ENCODE measurements around the gene PRR15L. TPM values are rescaled to one million over a fixed set of nuclear protein-coding genes. Genes with fewer than 3 reads are reported as not detected.

The PRR15L gene
- total RNA-seq, 1 donor from 2014 or later: 2.2 TPM

DNA sequence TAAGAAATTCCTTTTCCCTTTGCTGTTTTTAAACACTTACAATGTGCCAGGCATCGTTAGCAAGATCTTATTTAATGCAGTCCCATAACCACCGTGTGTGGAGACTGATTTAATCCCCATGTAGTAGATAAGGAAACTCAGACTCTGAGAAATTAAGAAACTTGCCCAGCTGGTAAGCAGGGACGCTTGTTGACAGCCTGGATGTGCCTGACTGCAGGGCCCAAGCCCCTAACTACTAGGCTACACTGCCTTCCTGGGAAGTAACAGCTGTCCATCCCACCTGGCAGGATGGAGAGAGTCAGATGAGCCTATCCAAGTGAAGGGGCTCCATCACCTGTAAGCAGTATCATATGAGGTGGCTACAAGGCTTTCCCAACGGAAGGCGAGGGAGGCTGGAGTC is 36.3 kb upstream of the PRR15L start:
- no peaks in the 10 kb centered on the region for H3K36me3 ChIP-seq
- no peak overlapping the region for H3K4me3 ChIP-seq
- intact Hi-C loops (cut with DNase I): no loop called here
- no peaks in the 10 kb centered on the region for H3K9me3 ChIP-seq
- TF ChIP-seq, protein P1, sequence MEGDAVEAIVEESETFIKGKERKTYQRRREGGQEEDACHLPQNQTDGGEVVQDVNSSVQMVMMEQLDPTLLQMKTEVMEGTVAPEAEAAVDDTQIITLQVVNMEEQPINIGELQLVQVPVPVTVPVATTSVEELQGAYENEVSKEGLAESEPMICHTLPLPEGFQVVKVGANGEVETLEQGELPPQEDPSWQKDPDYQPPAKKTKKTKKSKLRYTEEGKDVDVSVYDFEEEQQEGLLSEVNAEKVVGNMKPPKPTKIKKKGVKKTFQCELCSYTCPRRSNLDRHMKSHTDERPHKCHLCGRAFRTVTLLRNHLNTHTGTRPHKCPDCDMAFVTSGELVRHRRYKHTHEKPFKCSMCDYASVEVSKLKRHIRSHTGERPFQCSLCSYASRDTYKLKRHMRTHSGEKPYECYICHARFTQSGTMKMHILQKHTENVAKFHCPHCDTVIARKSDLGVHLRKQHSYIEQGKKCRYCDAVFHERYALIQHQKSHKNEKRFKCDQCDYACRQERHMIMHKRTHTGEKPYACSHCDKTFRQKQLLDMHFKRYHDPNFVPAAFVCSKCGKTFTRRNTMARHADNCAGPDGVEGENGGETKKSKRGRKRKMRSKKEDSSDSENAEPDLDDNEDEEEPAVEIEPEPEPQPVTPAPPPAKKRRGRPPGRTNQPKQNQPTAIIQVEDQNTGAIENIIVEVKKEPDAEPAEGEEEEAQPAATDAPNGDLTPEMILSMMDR (IDR thresholded peaks at IDR 0.05): no peak
- TF ChIP-seq POLR2AphosphoS5 (IDR thresholded peaks at IDR 0.05; ENCODE audit: insufficient read depth in 1 of 2, low read depth in 1 of 2) (no peak), POLR2A (IDR thresholded peaks at IDR 0.05) (no peak)
- no peaks in the 10 kb centered on the region for H3K27me3 ChIP-seq
- no peak overlapping the region for H3K27ac ChIP-seq
- DNase-seq (ENCODE audit: extremely low spot score in 2 of 2): no peak
- no peaks in the 10 kb centered on the region for H3K4me1 ChIP-seq

DNA sequence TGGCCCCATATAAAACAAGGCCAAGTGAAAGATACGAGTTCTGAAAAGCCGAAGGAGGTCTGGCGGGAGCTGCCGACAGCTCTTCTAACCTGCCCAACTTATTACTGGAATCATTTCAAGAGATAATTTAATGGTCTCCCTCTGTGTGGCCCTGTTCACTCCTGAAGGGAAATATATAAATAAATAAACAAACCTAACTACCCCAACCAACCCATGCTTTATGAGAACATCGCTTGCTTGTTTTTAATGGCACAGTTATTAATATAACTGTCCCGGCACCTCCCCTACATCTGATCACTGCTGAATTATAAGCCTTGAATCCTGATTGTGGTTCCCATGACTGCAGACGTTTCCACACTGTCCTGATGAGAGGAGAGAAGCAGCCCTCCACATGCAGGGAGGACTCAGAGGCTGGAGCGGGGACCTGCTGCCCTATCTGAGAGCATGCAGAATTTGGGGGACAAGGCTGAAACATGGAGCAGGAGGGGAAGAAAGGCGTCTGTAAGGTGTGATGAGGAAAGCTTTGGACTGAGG is 35.4 kb upstream of the PRR15L start:
- H3K4me1 ChIP-seq: no peaks in the 10 kb centered on the region
- TF ChIP-seq, protein P1 (IDR thresholded peaks at IDR 0.05): no peak
- TF ChIP-seq POLR2A (IDR thresholded peaks at IDR 0.05) (no peak), POLR2AphosphoS5 (IDR thresholded peaks at IDR 0.05; ENCODE audit: insufficient read depth in 1 of 2, low read depth in 1 of 2) (no peak)
- no peaks in the 10 kb centered on the region for H3K36me3 ChIP-seq
- intact Hi-C loops (cut with DNase I): no loop called here
- DNase-seq (ENCODE audit: extremely low spot score in 2 of 2): no peak
- H3K4me3 ChIP-seq: no peak overlapping the region
- H3K27me3 ChIP-seq: no peaks in the 10 kb centered on the region
- no peak overlapping the region for H3K27ac ChIP-seq
- H3K9me3 ChIP-seq: no peaks in the 10 kb centered on the region

DNA sequence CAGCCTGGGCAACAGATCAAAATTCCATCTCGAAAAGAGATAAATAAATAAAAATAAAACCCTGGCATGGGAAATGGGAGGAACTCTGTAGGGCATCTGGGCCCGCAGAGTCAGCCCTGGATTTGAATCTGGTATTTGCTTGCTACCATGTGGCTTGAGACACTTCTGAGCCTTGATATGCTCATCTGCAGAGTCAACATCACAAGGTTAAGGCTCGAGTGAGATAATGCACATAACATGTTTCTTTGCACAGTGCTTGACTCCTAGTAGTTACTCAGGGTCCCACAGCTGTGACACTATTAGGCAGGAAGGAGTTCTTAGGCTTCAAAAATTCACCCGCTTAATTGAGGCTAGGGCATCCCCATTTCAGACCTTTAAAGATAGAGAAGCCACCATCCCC is 34.5 kb upstream of the PRR15L start:
- H3K9me3 ChIP-seq: no peaks in the 10 kb centered on the region
- intact Hi-C loops (cut with DNase I): no loop called here
- TF ChIP-seq POLR2A (IDR thresholded peaks at IDR 0.05): no peak
- TF ChIP-seq, protein P1 (IDR thresholded peaks at IDR 0.05): no peak
- no peak for TF ChIP-seq POLR2AphosphoS5 (IDR thresholded peaks at IDR 0.05; ENCODE audit: insufficient read depth in 1 of 2, low read depth in 1 of 2)
- H3K27me3 ChIP-seq: no peaks in the 10 kb centered on the region
- no peak overlapping the region for H3K4me3 ChIP-seq
- H3K27ac ChIP-seq: no peak overlapping the region
- H3K36me3 ChIP-seq: no peaks in the 10 kb centered on the region
- DNase-seq (ENCODE audit: extremely low spot score in 2 of 2): no peak
- H3K4me1 ChIP-seq: peaks cover 7% of the 10 kb centered on the region

DNA sequence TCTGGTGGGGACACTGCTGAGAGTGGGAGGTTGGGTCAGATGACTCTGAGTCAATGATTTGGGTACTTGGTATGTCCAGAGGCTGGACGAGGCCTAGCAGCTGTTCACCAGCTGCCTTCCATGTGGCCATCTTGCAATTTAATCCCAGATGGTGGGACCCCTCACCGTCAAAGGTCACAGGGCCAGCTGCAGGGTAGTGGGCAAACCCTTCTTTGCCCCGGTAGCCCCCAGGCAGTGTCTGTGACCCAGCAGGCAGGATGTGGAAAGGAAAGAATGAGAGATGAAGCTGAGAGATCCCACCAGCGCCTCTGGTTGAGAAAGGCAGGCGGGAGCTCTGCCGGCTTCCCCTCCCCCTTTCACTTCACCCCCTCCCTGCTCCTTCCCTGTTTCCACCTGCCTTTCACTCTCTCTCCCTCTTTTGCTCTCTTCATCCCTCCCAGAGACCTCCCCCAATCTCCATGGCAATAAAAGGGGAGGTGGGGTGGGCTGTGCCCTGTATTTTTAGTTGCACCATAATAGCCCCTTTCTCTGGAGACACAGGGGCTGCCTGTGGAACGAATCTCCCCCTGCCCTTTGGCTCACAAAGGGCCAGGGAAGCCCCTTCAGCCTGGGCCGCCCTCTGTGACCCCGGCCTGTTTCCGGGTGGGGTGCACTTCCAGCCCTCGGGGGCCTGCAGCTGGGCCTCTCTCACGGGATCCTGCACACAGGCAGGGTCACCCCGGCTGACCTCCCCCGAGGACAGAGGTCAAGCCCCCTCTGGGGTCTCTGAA is 33.5 kb upstream of the PRR15L start:
- intact Hi-C loops (cut with DNase I): no loop called here
- H3K4me3 ChIP-seq: no peak overlapping the region

More for the DNA sequence above, 33.5 kb upstream of the PRR15L start:
- Histone ChIP-seq H3K27ac (no peak overlapping the region), H3K4me1 (peaks cover 7% of the 10 kb centered on the region), H3K36me3 (no peaks in the 10 kb centered on the region), H3K9me3 (no peaks in the 10 kb centered on the region), H3K27me3 (no peaks in the 10 kb centered on the region)
- DNase-seq (ENCODE audit: extremely low spot score in 2 of 2): no peak
- TF ChIP-seq, protein P1 (IDR thresholded peaks at IDR 0.05): no peak
- TF ChIP-seq POLR2AphosphoS5 (IDR thresholded peaks at IDR 0.05; ENCODE audit: insufficient read depth in 1 of 2, low read depth in 1 of 2) (no peak), POLR2A (IDR thresholded peaks at IDR 0.05) (no peak)
